ENCODE results near the gene RAB8B. TPM values are rescaled to one million over a fixed set of nuclear protein-coding genes. Genes with fewer than 3 reads are reported as not detected.

RAB8B gene
- total RNA-seq, 2 experiments from 2014 or later = 109 to 119 TPM

DNA sequence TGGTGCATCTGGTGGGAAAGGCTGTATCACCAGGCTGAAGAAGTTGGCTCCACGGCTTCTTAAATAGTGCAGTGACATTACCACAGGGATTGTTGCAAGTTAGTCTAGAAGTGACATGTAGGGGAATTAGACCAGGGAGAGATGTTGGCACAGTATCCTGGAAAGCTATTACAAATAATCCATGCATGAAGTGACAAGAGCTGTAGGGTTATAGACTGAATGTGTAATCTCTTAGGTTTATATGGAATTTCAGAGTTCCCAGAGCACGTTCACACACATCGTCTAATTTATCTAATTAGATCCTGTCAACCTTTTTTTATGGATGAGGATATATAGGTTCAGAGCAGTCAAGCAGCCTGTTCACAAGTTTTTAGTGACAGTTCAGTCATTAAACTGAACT is 50.7 kb downstream of the RAB8B start:
- Mint-ChIP-seq H3K4me3 (no peak overlapping the region), H3K27me3 (no peaks in the 10 kb centered on the region), H3K9me3 (no peaks in the 10 kb centered on the region), H3K36me3 (peaks cover 15% of the 10 kb centered on the region), H3K27ac (no peak overlapping the region), H3K4me1 (ENCODE audit: low read depth) (peaks cover 69% of the 10 kb centered on the region)
- POLR2A ChIA-PET = no interaction called here
- CTCF ChIA-PET = no interaction called here
- intact Hi-C loops (cut with micrococcal nuclease) = loop anchor here (5.0 kb wide), 1 partner anchor 83 kb away; the partner anchor contains the start of gene RPS27L
- no peak for DNase-seq

DNA sequence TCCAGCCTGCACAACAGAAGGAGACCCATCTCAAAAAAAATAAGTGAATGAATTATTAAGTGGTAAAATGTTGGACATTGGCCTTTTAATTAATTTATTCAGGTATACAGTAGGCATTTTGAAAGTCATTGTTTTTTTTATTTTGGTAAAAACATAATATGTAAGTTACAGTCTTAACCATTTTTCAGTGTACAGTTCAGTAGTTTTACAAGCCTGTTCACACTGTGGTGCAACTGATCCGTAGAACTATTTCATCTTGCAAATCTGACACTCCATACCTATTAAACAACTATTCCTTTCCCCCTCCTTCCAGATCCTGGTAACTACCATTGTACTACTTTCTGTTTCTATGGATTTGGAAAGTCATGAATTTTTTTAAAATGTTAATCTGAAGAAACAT is 51.9 kb downstream of the RAB8B start:
- Mint-ChIP-seq H3K27ac (no peak overlapping the region), H3K9me3 (no peaks in the 10 kb centered on the region), H3K27me3 (no peaks in the 10 kb centered on the region), H3K36me3 (peaks cover 20% of the 10 kb centered on the region), H3K4me1 (ENCODE audit: low read depth) (peaks cover 68% of the 10 kb centered on the region), H3K4me3 (no peak overlapping the region)
- intact Hi-C loops (cut with micrococcal nuclease) = loop anchor here (5.0 kb wide), 1 partner anchor 84 kb away; the partner anchor contains the start of gene RPS27L
- POLR2A ChIA-PET = no interaction called here
- no peak for DNase-seq
- CTCF ChIA-PET = no interaction called here

DNA sequence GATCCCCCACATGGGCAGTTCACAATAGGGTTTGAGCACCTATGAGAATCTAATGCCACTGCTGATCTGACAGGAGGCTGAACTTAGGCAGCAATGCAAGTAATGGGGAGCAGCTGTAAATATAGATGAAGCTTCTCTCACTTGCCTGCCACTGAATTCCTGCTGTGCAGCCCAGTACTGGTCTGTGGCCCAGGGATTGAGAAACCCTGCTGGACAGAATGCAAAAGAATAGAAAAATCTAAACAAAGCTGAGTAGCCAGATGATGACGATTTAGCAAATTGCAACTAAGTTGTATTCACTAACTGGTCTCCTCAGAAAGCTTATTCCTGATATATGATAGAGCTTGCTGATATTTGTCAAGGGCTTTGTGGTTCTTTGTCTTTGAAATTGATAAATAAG is 53.7 kb downstream of the RAB8B start:
- no peaks in the 10 kb centered on the region for H3K27me3 Mint-ChIP-seq
- H3K27ac Mint-ChIP-seq = no peak overlapping the region
- CTCF ChIA-PET = interaction anchor here (1.2 kb wide), 1 partner anchor 10 kb away, joined by 4 read pairs; no protein-coding TSS in a partner anchor
- peaks cover 59% of the 10 kb centered on the region for H3K4me1 Mint-ChIP-seq (ENCODE audit: low read depth)
- H3K9me3 Mint-ChIP-seq = no peaks in the 10 kb centered on the region
- POLR2A ChIA-PET = no interaction called here
- no peak overlapping the region for H3K4me3 Mint-ChIP-seq
- peaks cover 27% of the 10 kb centered on the region for H3K36me3 Mint-ChIP-seq
- no peak for DNase-seq
- intact Hi-C loops (cut with micrococcal nuclease) = loop anchor here (5.0 kb wide), 1 partner anchor 86 kb away; the partner anchor contains the start of gene RPS27L

DNA sequence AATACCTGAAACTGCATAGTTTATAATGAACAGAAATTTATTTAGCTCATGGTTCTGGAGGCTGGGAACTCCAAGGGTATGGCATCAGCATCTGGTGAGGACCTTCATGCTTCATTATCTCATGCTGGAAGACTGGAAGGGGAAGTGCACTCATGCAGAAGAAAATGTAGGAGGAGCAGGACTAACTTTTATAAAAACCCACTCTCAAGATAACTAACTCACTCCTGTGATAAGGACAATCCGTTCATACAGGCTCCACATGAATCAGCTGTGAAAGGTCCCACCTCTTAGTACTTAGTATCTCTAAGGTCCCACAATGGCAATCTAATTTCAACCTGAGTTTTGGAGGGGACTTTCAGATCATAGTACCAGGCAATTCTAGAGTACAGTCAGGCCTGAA is 54.4 kb downstream of the RAB8B start:
- intact Hi-C loops (cut with micrococcal nuclease) = loop anchor here (5.0 kb wide), 1 partner anchor 86 kb away; the partner anchor contains the start of gene RPS27L
- CTCF ChIA-PET = interaction anchor here (1.2 to 2.4 kb wide), 2 partner anchors 11 to 78 kb away, joined by 4 to 7 read pairs; no protein-coding TSS in a partner anchor
- H3K9me3 Mint-ChIP-seq = no peaks in the 10 kb centered on the region
- peaks cover 27% of the 10 kb centered on the region for H3K36me3 Mint-ChIP-seq
- peaks cover 53% of the 10 kb centered on the region for H3K4me1 Mint-ChIP-seq (ENCODE audit: low read depth)
- H3K27me3 Mint-ChIP-seq = no peaks in the 10 kb centered on the region
- no peak overlapping the region for H3K4me3 Mint-ChIP-seq
- DNase-seq = no peak
- POLR2A ChIA-PET = interaction anchor here (0.7 to 1.0 kb wide), 2 partner anchors 47 to 48 kb away, joined by 3 read pairs; no protein-coding TSS in a partner anchor
- H3K27ac Mint-ChIP-seq = peak overlapping the region; percentile 56

DNA sequence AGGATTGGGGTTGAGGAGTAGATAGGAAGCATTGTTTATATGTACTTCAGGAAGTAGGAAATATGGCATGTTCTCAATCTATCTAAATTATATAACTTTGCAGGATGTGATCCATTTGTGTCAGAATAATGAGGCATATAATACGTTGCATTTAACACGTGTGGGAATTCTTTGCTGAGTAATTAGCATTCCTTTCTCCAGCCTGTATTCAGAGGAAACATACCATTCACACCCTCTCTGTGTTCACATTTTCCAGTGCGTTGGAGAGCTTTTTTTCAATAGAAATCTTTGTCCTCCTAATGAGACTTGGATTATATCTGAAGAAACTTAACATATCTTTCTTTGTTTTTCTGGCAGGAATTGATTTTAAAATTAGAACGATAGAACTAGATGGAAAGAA is 55.0 kb downstream of the RAB8B start:
- H3K27me3 Mint-ChIP-seq = no peaks in the 10 kb centered on the region
- ChIA-PET POLR2A (interaction anchor here (0.7 to 1.0 kb wide), 2 partner anchors 48 to 49 kb away, joined by 3 read pairs; no protein-coding TSS in a partner anchor), CTCF (interaction anchor here (0.7 to 2.4 kb wide), 4 partner anchors 12 to 87 kb away, joined by 3 to 7 read pairs (median 4); partner anchors contain the start of gene RPS27L)
- intact Hi-C loops (cut with micrococcal nuclease) = loop anchor here (5.0 kb wide), 1 partner anchor 87 kb away; the partner anchor contains the start of gene RPS27L
- DNase-seq = no peak
- no peaks in the 10 kb centered on the region for H3K9me3 Mint-ChIP-seq
- peak overlapping the region; percentile 60 for H3K27ac Mint-ChIP-seq
- H3K4me1 Mint-ChIP-seq (ENCODE audit: low read depth) = peaks cover 51% of the 10 kb centered on the region
- no peak overlapping the region for H3K4me3 Mint-ChIP-seq
- H3K36me3 Mint-ChIP-seq = peaks cover 29% of the 10 kb centered on the region

DNA sequence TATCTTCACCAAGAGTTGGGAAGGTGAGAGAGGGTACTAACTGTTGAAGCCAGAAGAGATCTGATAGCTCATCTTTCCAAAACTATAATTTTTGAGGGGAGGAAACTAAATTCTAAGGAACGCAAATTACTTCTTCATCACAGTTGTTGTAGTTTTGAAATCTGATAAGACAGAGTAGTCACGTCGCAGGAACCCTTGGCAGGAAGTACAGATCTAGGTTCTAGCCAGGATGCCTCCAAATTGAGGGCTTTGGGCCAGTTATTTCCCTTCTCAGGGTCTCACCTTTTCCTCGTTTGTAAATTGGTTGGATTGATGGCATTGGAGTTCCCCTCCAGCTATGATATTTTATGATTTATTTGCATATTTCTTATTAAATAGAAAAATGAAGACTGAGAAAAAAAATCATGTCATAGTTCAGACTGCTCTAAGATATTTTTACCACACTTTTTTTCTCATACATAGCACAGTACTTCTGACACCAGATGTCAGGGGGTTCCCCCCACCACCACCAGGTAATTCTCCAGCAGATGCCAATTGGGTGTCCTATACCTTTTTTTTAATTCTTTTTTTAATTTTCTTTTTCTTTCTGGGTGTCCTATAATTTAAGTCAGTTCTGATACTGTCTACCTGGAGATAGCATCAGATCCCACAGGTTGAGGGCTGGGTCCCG is 55.7 kb downstream of the RAB8B start:
- Mint-ChIP-seq H3K4me3 (no peak overlapping the region), H3K27me3 (no peaks in the 10 kb centered on the region), H3K36me3 (peaks cover 30% of the 10 kb centered on the region), H3K4me1 (ENCODE audit: low read depth) (peaks cover 49% of the 10 kb centered on the region), H3K27ac (peak overlapping the region; percentile 60), H3K9me3 (no peaks in the 10 kb centered on the region)
- ChIA-PET CTCF (interaction anchor here (0.7 to 2.4 kb wide), 3 partner anchors 70 to 88 kb away, joined by 3 to 7 read pairs (median 3); partner anchors contain the start of gene RPS27L), POLR2A (interaction anchor here (1.0 kb wide), 1 partner anchor 48 kb away, joined by 3 read pairs; no protein-coding TSS in a partner anchor)
- intact Hi-C loops (cut with micrococcal nuclease) = loop anchor here (5.0 kb wide), 1 partner anchor 88 kb away; the partner anchor contains the start of gene RPS27L
- DNase-seq = no peak

DNA sequence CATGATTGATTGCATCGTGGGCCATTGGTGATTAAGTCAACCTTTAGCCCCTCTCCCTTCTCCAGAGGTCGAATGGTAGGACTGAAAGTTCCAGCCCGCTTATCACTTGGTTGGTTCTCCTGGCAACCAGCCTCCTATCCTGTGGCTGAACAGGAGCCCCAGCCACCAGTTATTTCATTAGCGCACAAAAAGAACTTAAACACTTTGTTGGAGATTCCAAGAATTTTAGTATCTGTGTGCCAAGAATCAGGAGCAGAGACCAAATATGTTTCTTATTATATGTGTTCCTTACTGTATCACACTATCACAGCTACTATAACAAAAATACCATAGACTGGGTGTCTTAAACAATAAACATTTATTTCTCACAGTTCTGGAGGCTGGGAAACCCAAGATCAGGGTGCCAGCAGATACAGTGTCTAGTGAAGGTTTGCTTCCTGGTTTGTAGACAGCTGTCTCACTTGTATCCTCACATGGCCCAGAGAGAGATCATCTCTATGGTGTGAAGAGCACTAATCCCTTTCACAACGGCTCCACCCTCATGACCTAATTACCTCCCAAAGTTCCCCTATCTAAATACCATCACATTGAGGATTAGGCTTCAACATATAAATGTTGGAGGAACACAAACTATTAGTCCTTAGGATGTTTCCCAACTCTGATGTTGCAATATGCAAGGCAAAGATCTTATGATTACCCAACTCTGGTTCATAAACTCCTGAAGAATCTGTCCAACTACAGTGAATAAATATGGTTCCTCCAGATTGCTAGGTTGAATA is 57.5 kb downstream of the RAB8B start:
- peaks cover 47% of the 10 kb centered on the region for H3K4me1 Mint-ChIP-seq (ENCODE audit: low read depth)
- DNase-seq = no peak
- H3K4me3 Mint-ChIP-seq = no peak overlapping the region
- ChIA-PET POLR2A (interaction anchor here (1.2 kb wide), 1 partner anchor 15 kb away, joined by 3 read pairs; no protein-coding TSS in a partner anchor), CTCF (interaction anchor here (0.8 kb wide), 1 partner anchor 18 kb away, joined by 3 read pairs; no protein-coding TSS in a partner anchor)
- H3K9me3 Mint-ChIP-seq = no peaks in the 10 kb centered on the region
- H3K27me3 Mint-ChIP-seq = no peaks in the 10 kb centered on the region
- H3K27ac Mint-ChIP-seq = no peak overlapping the region
- intact Hi-C loops (cut with micrococcal nuclease) = no loop called here
- H3K36me3 Mint-ChIP-seq = peaks cover 43% of the 10 kb centered on the region

DNA sequence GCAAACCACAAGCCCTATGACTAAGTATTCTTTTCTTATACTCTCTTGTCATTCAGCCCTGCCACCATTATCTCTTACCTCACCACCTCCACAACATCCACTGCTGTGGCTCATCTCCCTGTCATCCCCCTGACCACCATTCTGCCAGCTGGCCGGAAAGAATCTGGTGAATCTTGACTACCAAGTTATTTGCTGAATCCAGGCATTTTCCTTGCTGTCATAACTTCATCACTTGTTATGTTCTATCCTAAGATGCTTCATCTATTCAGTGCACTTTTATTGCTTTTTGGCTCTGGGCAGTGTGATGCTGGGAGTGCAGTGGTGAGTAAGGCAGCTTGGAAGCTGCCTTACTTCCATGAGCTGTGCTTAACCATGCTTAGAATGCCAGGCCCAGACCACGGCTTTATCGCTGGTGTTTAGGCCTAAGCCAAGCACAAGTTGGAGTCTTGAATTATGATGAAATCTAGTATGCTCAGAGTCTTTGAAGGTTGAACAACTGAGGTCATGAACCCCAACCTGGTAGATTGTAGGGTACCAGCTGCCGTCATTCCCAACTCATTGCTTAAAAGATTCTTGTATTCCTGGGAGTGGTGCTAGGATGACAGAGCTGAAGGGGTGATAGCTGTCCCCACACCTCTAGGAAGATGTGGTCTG is 61.0 kb downstream of the RAB8B start:
- ChIA-PET CTCF (no interaction called here), POLR2A (no interaction called here)
- peaks cover 36% of the 10 kb centered on the region for H3K36me3 Mint-ChIP-seq
- intact Hi-C loops (cut with micrococcal nuclease) = no loop called here
- H3K27ac Mint-ChIP-seq = peak overlapping the region; percentile 58
- DNase-seq = no peak
- H3K9me3 Mint-ChIP-seq = no peaks in the 10 kb centered on the region
- no peaks in the 10 kb centered on the region for H3K27me3 Mint-ChIP-seq
- H3K4me3 Mint-ChIP-seq = no peak overlapping the region
- peaks cover 25% of the 10 kb centered on the region for H3K4me1 Mint-ChIP-seq (ENCODE audit: low read depth)

DNA sequence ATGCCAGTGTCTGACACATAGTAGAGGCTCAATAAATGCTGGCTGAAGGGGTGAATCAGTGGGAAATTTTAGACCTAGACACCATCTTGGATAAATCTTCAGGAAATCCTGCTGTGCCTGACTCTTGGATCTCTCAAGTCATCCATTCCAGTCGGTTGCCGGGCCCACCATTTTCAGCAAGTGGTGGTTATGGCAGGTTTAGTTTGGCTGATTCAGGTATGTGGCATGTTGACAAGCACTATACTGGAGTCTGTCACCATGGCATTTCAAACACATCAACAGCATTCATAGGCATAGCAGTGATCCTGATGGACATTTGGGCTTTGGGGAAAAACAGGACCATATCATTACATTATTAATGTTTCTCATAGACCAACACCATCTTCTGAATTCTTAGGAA is 62.3 kb downstream of the RAB8B start:
- ChIA-PET POLR2A (no interaction called here), CTCF (no interaction called here)
- DNase-seq = no peak
- Mint-ChIP-seq H3K4me1 (ENCODE audit: low read depth) (peaks cover 18% of the 10 kb centered on the region), H3K27ac (no peak overlapping the region), H3K9me3 (no peaks in the 10 kb centered on the region), H3K36me3 (peaks cover 35% of the 10 kb centered on the region), H3K4me3 (no peak overlapping the region), H3K27me3 (no peaks in the 10 kb centered on the region)
- intact Hi-C loops (cut with micrococcal nuclease) = no loop called here

DNA sequence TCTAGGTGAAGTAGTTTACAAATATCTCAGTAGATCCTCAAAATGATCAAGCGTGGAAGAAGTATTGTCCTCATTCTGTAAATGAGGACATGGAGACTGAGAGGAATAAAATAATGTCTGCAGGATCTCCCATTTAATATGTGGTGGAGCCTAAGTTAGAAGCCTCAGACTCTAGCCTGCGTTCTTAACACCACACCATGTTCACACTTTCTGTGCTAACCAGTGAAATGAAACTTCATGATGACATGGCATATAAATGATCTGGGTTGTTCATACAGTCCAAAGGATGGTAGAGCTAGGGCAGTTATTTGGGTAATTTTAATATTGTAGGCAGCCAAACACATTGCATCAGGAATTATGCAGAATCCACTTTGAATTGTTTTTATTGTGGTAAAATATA is 62.9 kb downstream of the RAB8B start:
- no peak overlapping the region for H3K27ac Mint-ChIP-seq
- no peaks in the 10 kb centered on the region for H3K27me3 Mint-ChIP-seq
- H3K4me1 Mint-ChIP-seq (ENCODE audit: low read depth) = peaks cover 16% of the 10 kb centered on the region

DNA sequence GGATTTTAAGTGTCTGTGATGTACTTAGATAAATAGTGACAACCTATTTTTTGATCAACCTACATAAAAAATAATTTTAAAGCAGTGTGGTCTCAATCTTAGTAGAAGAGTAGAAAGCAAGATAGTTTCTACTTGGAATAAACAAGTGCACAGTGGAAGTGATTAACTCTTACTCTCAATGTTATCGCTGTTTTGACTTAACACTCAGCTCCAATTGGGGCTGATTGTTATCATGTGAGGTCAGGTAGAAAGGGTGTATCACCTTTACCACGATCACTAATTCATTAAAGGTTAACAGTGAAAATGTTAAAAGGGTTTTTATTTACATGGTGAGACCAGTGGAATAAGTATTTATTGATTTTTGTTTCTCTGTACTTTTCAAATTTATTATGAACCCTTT is 65.6 kb downstream of the RAB8B start:
- no peak for DNase-seq
- H3K9me3 Mint-ChIP-seq = no peaks in the 10 kb centered on the region
- no peaks in the 10 kb centered on the region for H3K27me3 Mint-ChIP-seq
- H3K4me3 Mint-ChIP-seq = no peak overlapping the region
- intact Hi-C loops (cut with micrococcal nuclease) = no loop called here
- CTCF ChIA-PET = no interaction called here
- peaks cover 31% of the 10 kb centered on the region for H3K36me3 Mint-ChIP-seq
- POLR2A ChIA-PET = no interaction called here
- H3K27ac Mint-ChIP-seq = no peak overlapping the region
- H3K4me1 Mint-ChIP-seq (ENCODE audit: low read depth) = peaks cover 13% of the 10 kb centered on the region

More for the DNA sequence above, 62.9 kb downstream of the RAB8B start:
- H3K36me3 Mint-ChIP-seq = peaks cover 30% of the 10 kb centered on the region
- no peak overlapping the region for H3K4me3 Mint-ChIP-seq
- intact Hi-C loops (cut with micrococcal nuclease) = no loop called here
- DNase-seq = no peak
- no peaks in the 10 kb centered on the region for H3K9me3 Mint-ChIP-seq
- POLR2A ChIA-PET = no interaction called here
- CTCF ChIA-PET = no interaction called here
